Measurements from ENCODE around the gene HPSE2.

HPSE2 gene

GRCh38 chr10:98481404-98481945 lies 754.2 kb downstream of the HPSE2 start:
- no peak for DNase-seq

- DNase-seq = no peak
Observed at GRCh38 chr10:98478430-98479222, 757.0 kb downstream of the HPSE2 start.

- DNase-seq = no peak
Observed at GRCh38 chr10:98477861-98478260, 757.8 kb downstream of the HPSE2 start.

GRCh38 chr10:98474628-98475027 lies 761.0 kb downstream of the HPSE2 start:
- no peak for DNase-seq

- no peak for DNase-seq
Observed at GRCh38 chr10:98472196-98472595, 763.5 kb downstream of the HPSE2 start.

- no peak for DNase-seq
Observed at GRCh38 chr10:98470850-98471249, 764.8 kb downstream of the HPSE2 start.

- DNase-seq = no peak
Observed at GRCh38 chr10:98469001-98469931, 766.4 kb downstream of the HPSE2 start.

GRCh38 chr10:98467506-98468318 lies 767.9 kb downstream of the HPSE2 start:
- DNase-seq = peak; percentile 77

- no peak for DNase-seq
Observed at GRCh38 chr10:98466861-98467505, 768.7 kb downstream of the HPSE2 start.

- DNase-seq = no peak
Observed at GRCh38 chr10:98465866-98466265, 769.8 kb downstream of the HPSE2 start.

- no peak for DNase-seq
Observed at GRCh38 chr10:98463976-98464754, 771.5 kb downstream of the HPSE2 start.

GRCh38 chr10:98463016-98463415 lies 772.6 kb downstream of the HPSE2 start:
- DNase-seq = no peak

GRCh38 chr10:98461500-98461842 lies 774.2 kb downstream of the HPSE2 start:
- DNase-seq = no peak

GRCh38 chr10:98460837-98461499 lies 774.7 kb downstream of the HPSE2 start:
- no peak for DNase-seq

GRCh38 chr10:98458809-98459784 lies 776.6 kb downstream of the HPSE2 start:
- no peak for DNase-seq

GRCh38 chr10:98457721-98458120 lies 777.9 kb downstream of the HPSE2 start:
- DNase-seq = no peak

GRCh38 chr10:98456686-98457482 lies 778.8 kb downstream of the HPSE2 start:
- DNase-seq = no peak

GRCh38 chr10:98456043-98456570 lies 779.5 kb downstream of the HPSE2 start:
- no peak for DNase-seq

Data from CD4-positive, alpha-beta T cell treated with Interleukin-15 for 1 hour (primary cell).